ENCODE results near the gene EVL.
A peak's percentile ranks its signal among the peaks of the same experiment; 100 is the strongest.

The EVL gene

GRCh38 chr14:100039903-100040302, 25.3 kb upstream of the EVL start:
- DNase-seq, result no peak

GRCh38 chr14:100041271-100041670, 24.0 kb upstream of the EVL start:
- DNase-seq, result peak; percentile 41 to 45

- peak; percentile 84 to 91 for DNase-seq
These were observed 22.9 kb upstream of the EVL start for GRCh38 chr14:100042286-100042685.

- no peak for DNase-seq
These were observed 19.4 kb upstream of the EVL start for GRCh38 chr14:100045642-100046344.

GRCh38 chr14:100047600-100047999, 17.6 kb upstream of the EVL start:
- no peak for DNase-seq

GRCh38 chr14:100048786-100049185, 16.4 kb upstream of the EVL start:
- DNase-seq, result peak in 1 of 2 donors; percentile 68

GRCh38 chr14:100049220-100049619, 16.0 kb upstream of the EVL start:
- no peak for DNase-seq

GRCh38 chr14:100051103-100051502, 14.1 kb upstream of the EVL start:
- no peak for DNase-seq

GRCh38 chr14:100051543-100051942, 13.7 kb upstream of the EVL start:
- DNase-seq, result no peak

- no peak for DNase-seq
These were observed 12.4 kb upstream of the EVL start for GRCh38 chr14:100052819-100053218.

- no peak for DNase-seq
These were observed 10.7 kb upstream of the EVL start for GRCh38 chr14:100054316-100055075.

- DNase-seq, result no peak
These were observed 8.8 kb upstream of the EVL start for GRCh38 chr14:100056431-100056830.

GRCh38 chr14:100056964-100057795, 8.0 kb upstream of the EVL start:
- DNase-seq, result no peak

GRCh38 chr14:100058777-100059437, 6.3 kb upstream of the EVL start:
- DNase-seq, result no peak

- no peak for DNase-seq
These were observed 5.8 kb upstream of the EVL start for GRCh38 chr14:100059438-100059781.

- DNase-seq, result no peak
These were observed 4.5 kb upstream of the EVL start for GRCh38 chr14:100060760-100061159.

GRCh38 chr14:100062590-100062989, 2.6 kb upstream of the EVL start:
- peak in 1 of 2 donors; percentile 50 for DNase-seq

- DNase-seq, result no peak
These were observed 1.8 kb upstream of the EVL start for GRCh38 chr14:100063314-100063941.

GRCh38 chr14:100064335-100065092, 708 bp upstream of the EVL start:
- peak in 1 of 2 donors; percentile 69 for DNase-seq

GRCh38 chr14:100065942-100066574, 836 bp downstream of the EVL start:
- DNase-seq, result peak; percentile 66 to 86

- DNase-seq, result no peak
These were observed 1.7 kb downstream of the EVL start for GRCh38 chr14:100066962-100067361.
